GF-D8 (cell line): ENCODE measurements around the gene RREB1.
"Not testable (repeated sequence)": the region's sequence is repeated elsewhere in the genome, so short reads cannot be mapped to it uniquely, and the experiment has no call there.

ENCODE experiments used
- DNase-seq: peaks from one replicate; lab custom pipeline; 2025; lab: John Stamatoyannopoulos, UW

RREB1 gene

GRCh38 chr6:7263519-7263805 is 155.7 kb downstream of the RREB1 start:
- DNase-seq = not testable (repeated sequence)

GRCh38 chr6:7264041-7264440 is 156.3 kb downstream of the RREB1 start:
- DNase-seq = no peak

GRCh38 chr6:7264686-7265384 is 157.1 kb downstream of the RREB1 start:
- DNase-seq = no peak

GRCh38 chr6:7265385-7265726 is 157.6 kb downstream of the RREB1 start:
- not testable (repeated sequence) for DNase-seq

GRCh38 chr6:7267071-7267465 is 159.3 kb downstream of the RREB1 start:
- DNase-seq = no peak

- DNase-seq = no peak
These were observed 159.8 kb downstream of the RREB1 start for GRCh38 chr6:7267466-7268091.

- no peak for DNase-seq
These were observed 160.6 kb downstream of the RREB1 start for GRCh38 chr6:7268362-7268761.

GRCh38 chr6:7268816-7269555 is 161.2 kb downstream of the RREB1 start:
- no peak for DNase-seq

GRCh38 chr6:7269816-7270215 is 162.1 kb downstream of the RREB1 start:
- DNase-seq = no peak

- DNase-seq = no peak
These were observed 162.8 kb downstream of the RREB1 start for GRCh38 chr6:7270320-7271204.

GRCh38 chr6:7271205-7271534 is 163.4 kb downstream of the RREB1 start:
- DNase-seq = no peak

- DNase-seq = no peak
These were observed 165.9 kb downstream of the RREB1 start for GRCh38 chr6:7273709-7274108.

- DNase-seq = not testable (repeated sequence)
These were observed 166.8 kb downstream of the RREB1 start for GRCh38 chr6:7274525-7274924.

GRCh38 chr6:7276199-7276524 is 168.4 kb downstream of the RREB1 start:
- no peak for DNase-seq

GRCh38 chr6:7282097-7282906 is 174.5 kb downstream of the RREB1 start:
- no peak for DNase-seq

GRCh38 chr6:7283676-7284075 is 175.9 kb downstream of the RREB1 start:
- DNase-seq = no peak

GRCh38 chr6:7285416-7285815 is 177.7 kb downstream of the RREB1 start:
- DNase-seq = no peak

GRCh38 chr6:7290079-7290478 is 182.3 kb downstream of the RREB1 start:
- no peak for DNase-seq

GRCh38 chr6:7292596-7293255 is 185.0 kb downstream of the RREB1 start:
- DNase-seq = no peak

GRCh38 chr6:7295916-7296315 is 188.2 kb downstream of the RREB1 start:
- DNase-seq = no peak

- DNase-seq = no peak
These were observed 188.8 kb downstream of the RREB1 start for GRCh38 chr6:7296602-7297001.
